Measurements from ENCODE around the gene ARHGAP8.

ARHGAP8 gene

GRCh38 chr22:44764373-44764772, 12.0 kb downstream of the ARHGAP8 start:
- H3K4me3 ChIP-seq (ENCODE audit: low read length): no peak overlapping the region
- no peaks in the 10 kb centered on the region for H3K9me3 ChIP-seq (ENCODE audit: control insufficient read depth, low read length)
- H3K9ac ChIP-seq (ENCODE audit: low read length): no peak overlapping the region
- no peaks in the 10 kb centered on the region for H3K27me3 ChIP-seq (ENCODE audit: control insufficient read depth, insufficient read depth, low read length)
- H3K36me3 ChIP-seq (ENCODE audit: control insufficient read depth, insufficient read depth, low read length): no peaks in the 10 kb centered on the region
- H3K4me1 ChIP-seq (ENCODE audit: control insufficient read depth, insufficient read depth, low read length): peaks cover 5% of the 10 kb centered on the region

- Histone ChIP-seq H3K4me3 (ENCODE audit: low read length) (no peak overlapping the region), H3K36me3 (ENCODE audit: control insufficient read depth, insufficient read depth, low read length) (no peaks in the 10 kb centered on the region), H3K9ac (ENCODE audit: low read length) (no peak overlapping the region), H3K27me3 (ENCODE audit: control insufficient read depth, insufficient read depth, low read length) (no peaks in the 10 kb centered on the region), H3K9me3 (ENCODE audit: control insufficient read depth, low read length) (no peaks in the 10 kb centered on the region), H3K4me1 (ENCODE audit: control insufficient read depth, insufficient read depth, low read length) (no peaks in the 10 kb centered on the region)
Measured at GRCh38 chr22:44764974-44765373, 12.6 kb downstream of the ARHGAP8 start.

- no peaks in the 10 kb centered on the region for H3K9me3 ChIP-seq (ENCODE audit: control insufficient read depth, low read length)
- no peaks in the 10 kb centered on the region for H3K4me1 ChIP-seq (ENCODE audit: control insufficient read depth, insufficient read depth, low read length)
- H3K27me3 ChIP-seq (ENCODE audit: control insufficient read depth, insufficient read depth, low read length): no peaks in the 10 kb centered on the region
- no peaks in the 10 kb centered on the region for H3K36me3 ChIP-seq (ENCODE audit: control insufficient read depth, insufficient read depth, low read length)
- H3K9ac ChIP-seq (ENCODE audit: low read length): no peak overlapping the region
- H3K4me3 ChIP-seq (ENCODE audit: low read length): no peak overlapping the region
Measured at GRCh38 chr22:44765571-44766285, 13.4 kb downstream of the ARHGAP8 start.

DNA sequence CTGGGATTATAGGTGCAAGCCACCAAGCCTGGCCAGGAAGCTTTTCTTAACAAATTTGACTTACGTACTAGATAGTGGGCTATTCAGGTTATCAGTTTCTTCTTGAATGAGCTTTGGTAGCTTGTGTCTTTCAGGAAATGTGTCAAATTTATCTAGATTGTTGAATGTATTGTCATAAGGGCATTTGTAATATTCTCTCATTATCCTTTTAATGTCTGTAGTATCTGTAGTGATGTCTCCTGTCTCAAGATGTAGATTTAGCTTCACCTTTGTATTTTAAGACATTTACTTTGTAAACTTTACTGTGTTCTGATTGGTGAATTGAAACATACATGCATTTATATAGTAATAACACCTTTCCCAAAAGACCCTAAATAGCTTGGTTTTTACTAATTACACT, 20.7 kb downstream of the ARHGAP8 start:
- no peak overlapping the region for H3K9ac ChIP-seq (ENCODE audit: low read length)
- H3K4me1 ChIP-seq (ENCODE audit: control insufficient read depth, insufficient read depth, low read length): no peaks in the 10 kb centered on the region
- H3K4me3 ChIP-seq (ENCODE audit: low read length): no peak overlapping the region
- no peaks in the 10 kb centered on the region for H3K36me3 ChIP-seq (ENCODE audit: control insufficient read depth, insufficient read depth, low read length)
- no peaks in the 10 kb centered on the region for H3K27me3 ChIP-seq (ENCODE audit: control insufficient read depth, insufficient read depth, low read length)
- no peaks in the 10 kb centered on the region for H3K9me3 ChIP-seq (ENCODE audit: control insufficient read depth, low read length)

DNA sequence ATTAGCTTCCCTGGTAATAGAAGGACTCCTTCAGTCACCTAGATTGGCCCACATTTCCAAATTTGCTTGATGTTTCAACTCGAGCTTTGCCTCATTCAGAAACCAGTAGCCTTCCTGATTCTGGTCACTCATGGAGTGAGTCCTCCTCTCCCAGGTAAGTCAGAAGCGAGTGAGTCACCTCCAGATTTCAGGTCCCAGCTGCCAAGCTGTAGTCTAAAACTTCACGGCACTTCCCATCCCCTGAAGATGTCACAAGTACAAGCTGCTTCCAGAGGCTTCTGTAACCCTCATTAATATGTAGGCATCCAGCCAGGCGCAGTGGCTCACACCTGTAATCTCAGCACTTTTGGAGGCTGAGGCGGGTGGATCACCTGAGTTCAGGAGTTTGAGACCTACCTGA, 23.5 kb downstream of the ARHGAP8 start:
- Histone ChIP-seq H3K36me3 (ENCODE audit: control insufficient read depth, insufficient read depth, low read length) (no peaks in the 10 kb centered on the region), H3K4me1 (ENCODE audit: control insufficient read depth, insufficient read depth, low read length) (no peaks in the 10 kb centered on the region), H3K27me3 (ENCODE audit: control insufficient read depth, insufficient read depth, low read length) (no peaks in the 10 kb centered on the region), H3K9me3 (ENCODE audit: control insufficient read depth, low read length) (no peaks in the 10 kb centered on the region), H3K4me3 (ENCODE audit: low read length) (no peak overlapping the region), H3K9ac (ENCODE audit: low read length) (no peak overlapping the region)

- H3K4me3 ChIP-seq (ENCODE audit: low read length): no peak overlapping the region
- H3K27me3 ChIP-seq (ENCODE audit: control insufficient read depth, insufficient read depth, low read length): no peaks in the 10 kb centered on the region
- H3K9ac ChIP-seq (ENCODE audit: low read length): no peak overlapping the region
- H3K36me3 ChIP-seq (ENCODE audit: control insufficient read depth, insufficient read depth, low read length): no peaks in the 10 kb centered on the region
- H3K4me1 ChIP-seq (ENCODE audit: control insufficient read depth, insufficient read depth, low read length): no peaks in the 10 kb centered on the region
- H3K9me3 ChIP-seq (ENCODE audit: control insufficient read depth, low read length): no peaks in the 10 kb centered on the region
Measured at GRCh38 chr22:44776605-44777363, 24.4 kb downstream of the ARHGAP8 start.

- H3K36me3 ChIP-seq (ENCODE audit: control insufficient read depth, insufficient read depth, low read length): no peaks in the 10 kb centered on the region
- H3K4me1 ChIP-seq (ENCODE audit: control insufficient read depth, insufficient read depth, low read length): no peaks in the 10 kb centered on the region
- no peaks in the 10 kb centered on the region for H3K27me3 ChIP-seq (ENCODE audit: control insufficient read depth, insufficient read depth, low read length)
- no peak overlapping the region for H3K4me3 ChIP-seq (ENCODE audit: low read length)
- no peaks in the 10 kb centered on the region for H3K9me3 ChIP-seq (ENCODE audit: control insufficient read depth, low read length)
- no peak overlapping the region for H3K9ac ChIP-seq (ENCODE audit: low read length)
Measured at GRCh38 chr22:44777364-44777755, 25.0 kb downstream of the ARHGAP8 start.

- Histone ChIP-seq H3K9ac (ENCODE audit: low read length) (no peak overlapping the region), H3K27me3 (ENCODE audit: control insufficient read depth, insufficient read depth, low read length) (no peaks in the 10 kb centered on the region), H3K4me3 (ENCODE audit: low read length) (no peak overlapping the region), H3K4me1 (ENCODE audit: control insufficient read depth, insufficient read depth, low read length) (no peaks in the 10 kb centered on the region), H3K36me3 (ENCODE audit: control insufficient read depth, insufficient read depth, low read length) (no peaks in the 10 kb centered on the region), H3K9me3 (ENCODE audit: control insufficient read depth, low read length) (no peaks in the 10 kb centered on the region)
Measured at GRCh38 chr22:44780876-44781449, 28.6 kb downstream of the ARHGAP8 start.

DNA sequence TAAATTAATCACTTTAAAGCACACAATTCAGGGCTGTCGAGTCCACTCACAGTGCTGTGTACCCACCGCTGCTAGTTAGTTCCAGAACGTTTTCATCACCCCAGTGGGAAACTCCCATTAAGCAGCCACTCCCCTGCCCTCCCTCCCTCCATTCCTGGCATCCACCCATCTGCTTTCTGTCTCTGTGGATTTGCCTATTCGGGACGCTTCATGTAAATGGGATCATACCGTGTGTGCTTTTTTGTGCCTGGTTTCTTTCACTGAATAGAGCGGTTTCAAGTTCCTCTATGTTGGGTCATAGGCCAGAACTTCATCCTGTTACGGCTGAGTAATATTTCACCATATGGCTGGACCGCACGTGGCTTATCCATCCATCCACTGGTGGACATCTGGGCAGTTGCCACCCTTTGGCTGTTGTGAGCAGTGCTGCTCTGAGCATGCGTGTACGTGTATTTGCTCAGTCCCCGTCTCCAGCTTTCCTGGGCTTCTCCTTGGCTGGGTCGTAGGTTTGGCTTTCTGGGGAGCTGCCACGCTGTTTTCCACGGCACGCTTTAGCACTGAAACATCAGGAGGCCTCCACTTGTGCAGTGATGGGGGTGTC, 30.1 kb downstream of the ARHGAP8 start:
- Histone ChIP-seq H3K9me3 (ENCODE audit: control insufficient read depth, low read length) (no peaks in the 10 kb centered on the region), H3K9ac (ENCODE audit: low read length) (no peak overlapping the region), H3K27me3 (ENCODE audit: control insufficient read depth, insufficient read depth, low read length) (no peaks in the 10 kb centered on the region), H3K4me3 (ENCODE audit: low read length) (no peak overlapping the region), H3K36me3 (ENCODE audit: control insufficient read depth, insufficient read depth, low read length) (no peaks in the 10 kb centered on the region), H3K4me1 (ENCODE audit: control insufficient read depth, insufficient read depth, low read length) (no peaks in the 10 kb centered on the region)

- no peaks in the 10 kb centered on the region for H3K27me3 ChIP-seq (ENCODE audit: control insufficient read depth, insufficient read depth, low read length)
- H3K36me3 ChIP-seq (ENCODE audit: control insufficient read depth, insufficient read depth, low read length): no peaks in the 10 kb centered on the region
- H3K9ac ChIP-seq (ENCODE audit: low read length): no peak overlapping the region
- no peak overlapping the region for H3K4me3 ChIP-seq (ENCODE audit: low read length)
- no peaks in the 10 kb centered on the region for H3K9me3 ChIP-seq (ENCODE audit: control insufficient read depth, low read length)
- H3K4me1 ChIP-seq (ENCODE audit: control insufficient read depth, insufficient read depth, low read length): no peaks in the 10 kb centered on the region
Measured at GRCh38 chr22:44783091-44783490, 30.7 kb downstream of the ARHGAP8 start.

GRCh38 chr22:44783581-44783980, 31.2 kb downstream of the ARHGAP8 start:
- Histone ChIP-seq H3K27me3 (ENCODE audit: control insufficient read depth, insufficient read depth, low read length) (no peaks in the 10 kb centered on the region), H3K4me1 (ENCODE audit: control insufficient read depth, insufficient read depth, low read length) (no peaks in the 10 kb centered on the region), H3K9ac (ENCODE audit: low read length) (no peak overlapping the region), H3K9me3 (ENCODE audit: control insufficient read depth, low read length) (no peaks in the 10 kb centered on the region), H3K36me3 (ENCODE audit: control insufficient read depth, insufficient read depth, low read length) (no peaks in the 10 kb centered on the region), H3K4me3 (ENCODE audit: low read length) (no peak overlapping the region)

- H3K9ac ChIP-seq (ENCODE audit: low read length): no peak overlapping the region
- no peaks in the 10 kb centered on the region for H3K4me1 ChIP-seq (ENCODE audit: control insufficient read depth, insufficient read depth, low read length)
- no peak overlapping the region for H3K4me3 ChIP-seq (ENCODE audit: low read length)
- no peaks in the 10 kb centered on the region for H3K36me3 ChIP-seq (ENCODE audit: control insufficient read depth, insufficient read depth, low read length)
- H3K9me3 ChIP-seq (ENCODE audit: control insufficient read depth, low read length): no peaks in the 10 kb centered on the region
- no peaks in the 10 kb centered on the region for H3K27me3 ChIP-seq (ENCODE audit: control insufficient read depth, insufficient read depth, low read length)
Measured at GRCh38 chr22:44786136-44786535, 33.8 kb downstream of the ARHGAP8 start.
